HG03108 (cell line): ENCODE results near the gene HMCES.
"Not testable (repeated sequence)": the region's sequence is repeated elsewhere in the genome, so short reads cannot be mapped to it uniquely, and the experiment has no call there.

Experiments
- ATAC-seq: cut with Tn5 transposase; IDR thresholded peaks from one replicate; pipeline ENCODE4 v1.9.1; 2021; ENCODE audit warnings: moderate library complexity; ENCODE audit not compliant: unreplicated experiment

HMCES gene

GRCh38 chr3:129257609-129258008 is 21.1 kb upstream of the HMCES start:
- ATAC-seq, result no peak

- no peak for ATAC-seq
Observed at GRCh38 chr3:129259612-129260477, 18.8 kb upstream of the HMCES start.

GRCh38 chr3:129260606-129261005 is 18.1 kb upstream of the HMCES start:
- no peak for ATAC-seq

GRCh38 chr3:129261894-129262293 is 16.8 kb upstream of the HMCES start:
- no peak for ATAC-seq

- ATAC-seq, result no peak
Observed at GRCh38 chr3:129263161-129263910, 15.3 kb upstream of the HMCES start.

GRCh38 chr3:129264994-129265393 is 13.7 kb upstream of the HMCES start:
- not testable (repeated sequence) for ATAC-seq

GRCh38 chr3:129266651-129267050 is 12.0 kb upstream of the HMCES start:
- no peak for ATAC-seq

- no peak for ATAC-seq
Observed at GRCh38 chr3:129268396-129268795, 10.3 kb upstream of the HMCES start.

- ATAC-seq, result no peak
Observed at GRCh38 chr3:129271674-129272073, 7.0 kb upstream of the HMCES start.

- ATAC-seq, result peak; percentile 73
Observed at GRCh38 chr3:129276385-129276784, 2.3 kb upstream of the HMCES start.

- no peak for ATAC-seq
Observed at GRCh38 chr3:129277829-129278271, 820 bp upstream of the HMCES start.

- no peak for ATAC-seq
Observed at GRCh38 chr3:129278966-129279906, 566 bp downstream of the HMCES start.

GRCh38 chr3:129280183-129280582 is 1.5 kb downstream of the HMCES start:
- no peak for ATAC-seq

GRCh38 chr3:129281726-129282125 is 3.1 kb downstream of the HMCES start:
- no peak for ATAC-seq

GRCh38 chr3:129282727-129283327 is 4.2 kb downstream of the HMCES start:
- ATAC-seq, result peak; percentile 75

- no peak for ATAC-seq
Observed at GRCh38 chr3:129286081-129286480, 7.4 kb downstream of the HMCES start.

- no peak for ATAC-seq
Observed at GRCh38 chr3:129288446-129288845, 9.8 kb downstream of the HMCES start.

GRCh38 chr3:129289201-129289921 is 10.7 kb downstream of the HMCES start:
- no peak for ATAC-seq

- ATAC-seq, result no peak
Observed at GRCh38 chr3:129291236-129291886, 12.7 kb downstream of the HMCES start.
